Keratinocyte (primary cell): ENCODE data around the gene INHA. TPM values are rescaled to one million over a fixed set of nuclear protein-coding genes. Genes with fewer than 3 reads are reported as not detected.

Experiments used
- DNase-seq: peaks from one replicate; pipeline ENCODE4 v3.0.0-alpha.2; 2011; ENCODE audit warnings: low read depth, missing footprints, low spot score
- FAIRE-seq: peaks from 2 replicates; lab custom pipeline; 2011; peaks lifted over from hg19 to GRCh38; lab: Jason Lieb, UNC
- H2AFZ ChIP-seq: 2 replicates; pipeline ENCODE4 v1.6.0; 2012; ENCODE audit warnings: low read length, control low read depth, inconsistent platforms; ENCODE audit not compliant: control insufficient read depth
- H3K27ac ChIP-seq: 2 replicates; pipeline ENCODE4 v1.5.1; 2011; ENCODE audit warnings: low read length; ENCODE audit not compliant: control insufficient read depth, insufficient read depth
- H3K27me3 ChIP-seq: 3 replicates; pipeline ENCODE4 v1.6.0; 2011; ENCODE audit warnings: low read length; ENCODE audit not compliant: control insufficient read depth, insufficient read depth; ENCODE audit errors: extremely low read depth
- H3K36me3 ChIP-seq, 2 experiments: 2 replicates in 1 of 2; 3 replicates in 1 of 2; pipeline ENCODE4 v1.5.1; 2011; ENCODE audit warnings: low read length in 2 of 2, mild to moderate bottlenecking in 1 of 2; ENCODE audit not compliant: control insufficient read depth in 2 of 2, insufficient read depth in 2 of 2; ENCODE audit errors: extremely low read depth in 1 of 2
- H3K4me1 ChIP-seq: 3 replicates; pipeline ENCODE4 v1.5.1; 2011; ENCODE audit warnings: low read length; ENCODE audit not compliant: control insufficient read depth, insufficient read depth; ENCODE audit errors: extremely low read depth
- H3K4me2 ChIP-seq: 3 replicates; pipeline ENCODE4 v1.6.0; 2011; ENCODE audit warnings: low read depth, low read length; ENCODE audit not compliant: control insufficient read depth, insufficient read depth; ENCODE audit errors: extremely low read depth
- H3K4me3 ChIP-seq, 3 experiments: fragments of 200-600 bp in 1 of 3; sonication (generic) in 1 of 3; 2 replicates in 2 of 3; 3 replicates in 1 of 3; pipeline ENCODE4 v1.5.1; 2011 to 2016; ENCODE audit warnings: low read length in 3 of 3, mild to moderate bottlenecking in 3 of 3, control low read depth in 2 of 3, inconsistent platforms in 1 of 3, low read depth in 1 of 3, mixed read lengths in 1 of 3, mixed run types in 1 of 3, moderate library complexity in 1 of 3; ENCODE audit not compliant: control insufficient read depth in 2 of 3, insufficient read depth in 2 of 3; ENCODE audit errors: extremely low read depth in 1 of 3
- H3K79me2 ChIP-seq: 2 replicates; pipeline ENCODE4 v1.6.0; 2012; ENCODE audit warnings: low read length; ENCODE audit not compliant: control insufficient read depth, insufficient read depth
- H3K9ac ChIP-seq: 3 replicates; pipeline ENCODE4 v1.6.0; 2011; ENCODE audit warnings: low read length; ENCODE audit not compliant: control insufficient read depth, insufficient read depth; ENCODE audit errors: extremely low read depth
- H3K9me1 ChIP-seq: 3 replicates; pipeline ENCODE4 v1.6.0; 2011; ENCODE audit warnings: low read length; ENCODE audit not compliant: control insufficient read depth, insufficient read depth; ENCODE audit errors: extremely low read depth
- H3K9me3 ChIP-seq: 2 replicates; pipeline ENCODE4 v1.5.1; 2012; ENCODE audit warnings: low read depth, low read length; ENCODE audit not compliant: control insufficient read depth
- H4K20me1 ChIP-seq: 3 replicates; pipeline ENCODE4 v1.6.0; 2011; ENCODE audit warnings: low read length; ENCODE audit not compliant: control insufficient read depth, insufficient read depth; ENCODE audit errors: extremely low read depth
- CTCF ChIP-seq, 3 experiments: IDR thresholded peaks in 1 of 3; conservative IDR thresholded peaks in 1 of 3; optimal IDR thresholded peaks in 1 of 3; 2 replicates in 2 of 3; 3 replicates in 1 of 3; pipeline versions ENCODE3 to v1.5.1; 2011; ENCODE audit warnings: low read length in 3 of 3, mild to moderate bottlenecking in 3 of 3, moderate library complexity in 2 of 3, control low read depth in 1 of 3, inconsistent platforms in 1 of 3; ENCODE audit not compliant: insufficient read depth in 2 of 3; ENCODE audit errors: extremely low read depth in 1 of 3
- EZH2 ChIP-seq: IDR thresholded peaks from one replicate; pipeline ENCODE4 v1.6.1; 2012; ENCODE audit warnings: inconsistent platforms, mild to moderate bottlenecking, low read length, moderate library complexity
- dilution Hi-C: fragments of 300-500 bp; cut with MboI; formaldehyde crosslinking; loops from one replicate; pipeline ENCODE4 v1.7.0; 2020; ENCODE audit warnings: low sequenced_read_pairs; ENCODE audit not compliant: extremely low pct_ligation_motif_present
- polyA plus RNA-seq, 5 experiments: library from polyadenylated mRNA; depleted of rRNA in 3 of 5; stranded (reverse) in 3 of 5; stranded (forward) in 1 of 5; unstranded in 1 of 5; fragments of >200 nt; gene quantifications; 1 replicate in 1 of 5; 2 replicates in 3 of 5; 3 replicates in 1 of 5; pipeline versions ENCODE4 v1.2.1 to v1.2.3, GENCODE V29; 2011 to 2012; ENCODE audit warnings: missing spikeins in 2 of 5, low read depth in 1 of 5, low replicate concordance in 1 of 5

Gene INHA
- polyA plus RNA-seq, 1 donor (not counting 4 experiments of a cell fraction or from before 2014, with no cell fraction given) = 0.18 TPM

- DNase-seq (no peak), FAIRE-seq (no peak)
- Histone ChIP-seq H3K4me1 (peaks cover 20% of the 10 kb centered on the region), H3K9me1 (no peaks in the 10 kb centered on the region), H3K27me3 (no peaks in the 10 kb centered on the region), H3K9me3 (no peaks in the 10 kb centered on the region), H3K36me3 (peaks cover 20 to 23% of the 10 kb centered on the region in 2 experiments), H2AFZ (no peak overlapping the region), H3K4me3 (peak overlapping the region; percentile 85 to 97 (median 92)), H3K27ac (peak overlapping the region; percentile 65), H3K79me2 (peaks cover 33% of the 10 kb centered on the region), H3K9ac (peak overlapping the region; percentile 90), H3K4me2 (peak overlapping the region; percentile 84), H4K20me1 (peaks cover 10% of the 10 kb centered on the region)
- dilution Hi-C loops = no loop called here
- no peak for TF ChIP-seq EZH2
- peak; percentile 84 to 99 (median 89) for TF ChIP-seq CTCF (optimal IDR thresholded peaks at IDR 0.05 in 1 of 3, IDR thresholded peaks at IDR 0.05 in 1 of 3, conservative IDR thresholded peaks at IDR 0.05 in 1 of 3; ENCODE audit: extremely low read depth in 1 of 3, insufficient read depth in 2 of 3, low read length in 3 of 3)
Observed at GRCh38 chr2:219541611-219542180, 30.4 kb upstream of the INHA start.

GRCh38 chr2:219542931-219543595, 29.0 kb upstream of the INHA start:
- peaks cover 33% of the 10 kb centered on the region for H3K79me2 ChIP-seq
- peak overlapping the region; percentile 84 for H3K4me2 ChIP-seq
- H3K9me3 ChIP-seq = no peaks in the 10 kb centered on the region
- H3K4me1 ChIP-seq = peaks cover 11% of the 10 kb centered on the region
- peaks cover 8% of the 10 kb centered on the region for H4K20me1 ChIP-seq
- no peaks in the 10 kb centered on the region for H3K27me3 ChIP-seq
- H3K36me3 ChIP-seq = peaks cover 20 to 23% of the 10 kb centered on the region in 2 experiments
- H3K27ac ChIP-seq = peak overlapping the region; percentile 65
- no peaks in the 10 kb centered on the region for H3K9me1 ChIP-seq
- DNase-seq = no peak
- dilution Hi-C loops = no loop called here
- TF ChIP-seq CTCF (optimal IDR thresholded peaks at IDR 0.05 in 1 of 3, IDR thresholded peaks at IDR 0.05 in 1 of 3, conservative IDR thresholded peaks at IDR 0.05 in 1 of 3; ENCODE audit: extremely low read depth in 1 of 3, insufficient read depth in 2 of 3, low read length in 3 of 3) (peak in 1 of 3 experiments; percentile 3), EZH2 (no peak)
- peak overlapping the region; percentile 54 for H2AFZ ChIP-seq
- no peak for FAIRE-seq
- H3K9ac ChIP-seq = peak overlapping the region; percentile 90
- H3K4me3 ChIP-seq = peak overlapping the region; percentile 85 to 97 (median 92)
